Spleen (tissue), 11 donors: ENCODE results near the gene TOR1B. TPM values are rescaled to one million over a fixed set of nuclear protein-coding genes. Genes with fewer than 3 reads are reported as not detected.

Experiments used
- DNase-seq: peaks from one replicate; pipeline ENCODE4 v3.0.0-alpha.2; 2020
- H3K27ac ChIP-seq, 8 donors: fragments of 200-600 bp; sonication (generic) in 7 of 8; 1 replicate in 4 of 8; 2 replicates in 4 of 8; pipeline versions ENCODE4 v1.5.0 to v1.8.0; 2016 to 2021; ENCODE audit warnings: inconsistent platforms in 4 of 8, mild to moderate bottlenecking in 4 of 8, moderate library complexity in 1 of 8
- H3K27me3 ChIP-seq, 7 donors: fragments of 200-600 bp; sonication (generic) in 6 of 7; replicated peaks in 1 of 7; 1 replicate in 4 of 7; 2 replicates in 3 of 7; pipeline versions ENCODE4 v1.5.0 to v1.8.0; 2016 to 2021; ENCODE audit warnings: inconsistent platforms in 3 of 7, mild to moderate bottlenecking in 1 of 7
- H3K36me3 ChIP-seq, 6 donors: fragments of 200-600 bp; sonication (generic) in 5 of 6; 1 replicate in 4 of 6; 2 replicates in 2 of 6; pipeline versions ENCODE4 v1.5.0 to v1.8.0; 2016 to 2021; ENCODE audit warnings: inconsistent platforms in 2 of 6
- H3K4me1 ChIP-seq, 6 donors: fragments of 200-600 bp; sonication (generic) in 5 of 6; 1 replicate in 3 of 6; 2 replicates in 3 of 6; pipeline versions ENCODE4 v1.5.0 to v1.8.0; 2016 to 2021; ENCODE audit warnings: inconsistent platforms in 3 of 6
- H3K4me3 ChIP-seq, 8 donors: fragments of 200-600 bp; sonication (generic) in 7 of 8; 1 replicate in 4 of 8; 2 replicates in 4 of 8; pipeline versions ENCODE4 v1.5.0 to v1.8.0; 2016 to 2021; ENCODE audit warnings: inconsistent platforms in 4 of 8, mild to moderate bottlenecking in 4 of 8, moderate library complexity in 2 of 8
- H3K9me3 ChIP-seq, 8 donors: fragments of 200-600 bp; sonication (generic) in 7 of 8; 1 replicate in 4 of 8; 2 replicates in 4 of 8; pipeline versions ENCODE4 v1.5.0 to v1.8.0; 2016 to 2021; ENCODE audit warnings: inconsistent platforms in 4 of 8
- POLR2A ChIP-seq, 3 donors: fragments of 450-650 bp; IDR thresholded peaks; one replicate each; pipeline ENCODE4 v1.5.1; 2017; ENCODE audit warnings: antibody characterized with exemption in 3 of 3, mild to moderate bottlenecking in 1 of 3
- POLR2AphosphoS5 ChIP-seq, 3 donors: sonication (generic); formaldehyde crosslinking; IDR thresholded peaks; one replicate each; pipeline ENCODE4 v1.5.1; 2017; ENCODE audit warnings: antibody characterized with exemption in 3 of 3
- WGBS, 5 donors: extraction: QIAGEN DNeasy Blood & Tissue Kit in 3 of 5; methylation state at CpG; one replicate each; pipeline versions ENCODE4 v1.1.5 to v1.1.7; 2013 to 2018; 5-methylcytosine and 5-hydroxymethylcytosine counted together
- intact Hi-C: fragments of 100-400 bp; cut with DNase I; formaldehyde crosslinking; loops from one replicate; pipeline ENCODE4 v1.15.0; 2023; ENCODE audit warnings: low total_unique reads
- polyA plus RNA-seq, 3 donors: library from polyadenylated mRNA; stranded (reverse); fragments of 200-250 nt; gene quantifications; one replicate each; pipeline ENCODE4 v1.2.1, GENCODE V29; 2013
- total RNA-seq, 7 donors: library from RNA; depleted of rRNA in 3 of 7; stranded (reverse); fragments of >200 nt in 3 of 7; fragmentation: NEBNext Ultra II Directional in 4 of 7; extraction: Animal tissue kit (Norgen Biotek cat#: 25700) in 4 of 7; gene quantifications; one replicate each; pipeline versions ENCODE4 v1.1.0 to v1.2.1, GENCODE V29; 2016 to 2021
- donor health status: healthy with polysubstance abuse.
- donor health status: DM: no; HTN: no; CAD: no; lungs with moderate emphysema.
- donor health status: DM: no; HTN: no; CAD: no.
- donor health status: Bipolar disorder and iron deficiency.
- donor health status: healthy.
- donor health status: DM: no; HTN: no; CAD: no.
- donor health status: DM: yes; HTN: yes; CAD: no.

TOR1B gene
- total and polyA plus RNA-seq, 10 donors: 5.3 to 38.0 (median 17.5) TPM

- Histone ChIP-seq H3K4me1 (peaks cover 0 to 36% (median 16%) of the 10 kb centered on the region in 6 donors), H3K4me3 (no peak overlapping the region), H3K27me3 (no peaks in the 10 kb centered on the region), H3K9me3 (no peaks in the 10 kb centered on the region), H3K36me3 (peaks cover 5 to 99% (median 60%) of the 10 kb centered on the region in 6 donors), H3K27ac (no peak overlapping the region)
- DNase-seq: no peak
- intact Hi-C loops: no loop called here
- 85 to 94% (median 89%) methylated on average over 11 of the region's 11 CpGs for WGBS, 5 donors
- no peak for TF ChIP-seq POLR2AphosphoS5 (IDR thresholded peaks at IDR 0.05)
- TF ChIP-seq POLR2A (IDR thresholded peaks at IDR 0.05): no peak
Observed at GRCh38 chr9:129858167-129858962, 55.4 kb downstream of the TOR1B start.

Other genes with a start within 250 kb of the TOR1B start
- gene C9orf50, start 182.1 kb upstream of the TOR1B start, total RNA-seq: under 1 TPM in 1 of 7 donors, not detected in 6; 0.22 TPM
- gene C9orf50, start 182.1 kb upstream of the TOR1B start, polyA plus RNA-seq: under 1 TPM; 0.12 to 0.46 (median 0.16) TPM
- 10 to 100 TPM; 22.8 to 49.3 (median 35.8) TPM for gene NTMT1, start 177.0 kb upstream of the TOR1B start, total RNA-seq
- gene NTMT1, start 177.0 kb upstream of the TOR1B start, polyA plus RNA-seq: 10 to 100 TPM; 24.8 to 50.5 (median 39.1) TPM
- gene ASB6, start 161.0 kb upstream of the TOR1B start, total RNA-seq: 10 to 100 TPM; 17.2 to 30.8 (median 22.3) TPM
- 10 to 100 TPM; 11.5 to 23.2 (median 17.8) TPM for gene ASB6, start 161.0 kb upstream of the TOR1B start, polyA plus RNA-seq
- under 1 TPM in 2 of 7 donors, not detected in 5; 0.47 to 0.54 TPM for gene PRRX2, start 137.5 kb upstream of the TOR1B start, total RNA-seq
- gene PRRX2, start 137.5 kb upstream of the TOR1B start, polyA plus RNA-seq: 1 to 10 TPM in 1 of 3 donors, under 1 TPM in 2; 0.32 to 1.5 (median 0.83) TPM
- 1 to 10 TPM; 1.4 to 7.2 (median 2.2) TPM for gene PTGES, start 50.1 kb upstream of the TOR1B start, total RNA-seq
- gene PTGES, start 50.1 kb upstream of the TOR1B start, polyA plus RNA-seq: 1 to 10 TPM; 4.7 to 6.1 (median 4.8) TPM
- 10 to 100 TPM; 27.7 to 49.5 (median 32.5) TPM for gene TOR1A, start 21.0 kb downstream of the TOR1B start, total RNA-seq
- 10 to 100 TPM; 13.3 to 20.0 (median 16.5) TPM for gene TOR1A, start 21.0 kb downstream of the TOR1B start, polyA plus RNA-seq
- gene C9orf78, start 32.1 kb downstream of the TOR1B start, total RNA-seq: 100 to 1,000 TPM in 1 of 7 donors, 10 to 100 TPM in 6; 35.6 to 105 (median 47.3) TPM
- gene C9orf78, start 32.1 kb downstream of the TOR1B start, polyA plus RNA-seq: 10 to 100 TPM; 51.5 to 68.9 (median 66.3) TPM
- 10 to 100 TPM; 29.7 to 55.3 (median 39.4) TPM for gene USP20, start 32.3 kb downstream of the TOR1B start, total RNA-seq
- gene USP20, start 32.3 kb downstream of the TOR1B start, polyA plus RNA-seq: 10 to 100 TPM; 38.1 to 83.7 (median 67.6) TPM
- 100 to 1,000 TPM; 132 to 156 (median 148) TPM for gene FNBP1, start 240.0 kb downstream of the TOR1B start, total RNA-seq
- gene FNBP1, start 240.0 kb downstream of the TOR1B start, polyA plus RNA-seq: 10 to 100 TPM; 40.6 to 55.6 (median 54.9) TPM